Natural killer cell (primary cell): ENCODE data around the gene FGF12. TPM values are rescaled to one million over a fixed set of nuclear protein-coding genes. Genes with fewer than 3 reads are reported as not detected.

Source experiments
- ATAC-seq, 3 donors: fragments of 150-1000 bp in 2 of 3; fragments of 200-7000 bp in 1 of 3; cut with Tn5 transposase; 1 replicate in 1 of 3; 2 replicates in 2 of 3; pipeline ENCODE4 v1.10.0; 2021; ENCODE audit warnings: mild to moderate bottlenecking in 2 of 3, moderate library complexity in 2 of 3
- DNase-seq, 2 donors: peaks; one replicate each; pipeline versions ENCODE4 v3.0.0 to v3.0.0-alpha.2; 2013 to 2021; ENCODE audit warnings: mixed read lengths in 1 of 2
- H3K27ac ChIP-seq: one replicate; pipeline ENCODE4 v1.5.1; 2013; ENCODE audit warnings: mild to moderate bottlenecking, low read length
- H3K27me3 ChIP-seq: one replicate; pipeline ENCODE4 v1.6.1; 2013; ENCODE audit warnings: low read length; ENCODE audit not compliant: control insufficient read depth, insufficient read depth
- H3K36me3 ChIP-seq: one replicate; pipeline ENCODE4 v1.6.1; 2013; ENCODE audit warnings: low read length; ENCODE audit not compliant: control insufficient read depth, insufficient read depth
- H3K4me1 ChIP-seq: one replicate; pipeline ENCODE4 v1.6.1; 2013; ENCODE audit warnings: low read length; ENCODE audit not compliant: control insufficient read depth, insufficient read depth
- H3K4me3 ChIP-seq: one replicate; pipeline ENCODE4 v1.5.1; 2013; ENCODE audit warnings: low read length
- H3K9me3 ChIP-seq: one replicate; pipeline ENCODE4 v1.6.1; 2013; ENCODE audit warnings: low read length; ENCODE audit not compliant: control insufficient read depth, insufficient read depth
- H3K27ac Mint-ChIP-seq, 2 donors: one replicate each; pipeline ENCODE4 v1.8.0; 2022; ENCODE audit warnings: mild to moderate bottlenecking in 2 of 2, mixed read lengths in 2 of 2, moderate library complexity in 1 of 2
- H3K27me3 Mint-ChIP-seq, 2 donors: one replicate each; pipeline ENCODE4 v1.8.0; 2022; ENCODE audit warnings: low read depth in 2 of 2, mixed read lengths in 2 of 2
- H3K36me3 Mint-ChIP-seq: one replicate; pipeline ENCODE4 v1.8.0; 2022; ENCODE audit warnings: mixed read lengths
- H3K4me1 Mint-ChIP-seq, 2 donors: one replicate each; pipeline ENCODE4 v1.8.0; 2022; ENCODE audit warnings: mixed read lengths in 2 of 2
- H3K4me3 Mint-ChIP-seq: one replicate; pipeline ENCODE4 v1.8.0; 2022; ENCODE audit warnings: mild to moderate bottlenecking, moderate library complexity, mixed read lengths
- H3K9me3 Mint-ChIP-seq, 2 donors: one replicate each; pipeline ENCODE4 v1.8.0; 2022; ENCODE audit warnings: mixed read lengths in 2 of 2
- WGBS: methylation state at CpG from one replicate; pipeline ENCODE4 v1.1.7; 2013; ENCODE audit warnings: missing lambda C conversion rate; ENCODE audit not compliant: insufficient coverage; 5-methylcytosine and 5-hydroxymethylcytosine counted together
- intact Hi-C: fragments of 100-400 bp; cut with micrococcal nuclease; formaldehyde crosslinking; loops from one replicate; pipeline ENCODE4 v1.14.2; 2022
- total RNA-seq, 4 donors: library from RNA; stranded (reverse); fragments of 120-200 nt in 1 of 4; gene quantifications; one replicate each; pipeline versions ENCODE4 v1.2.3 to v1.2.4, GENCODE V29; 2013 to 2022
- TF ChIP-seq, protein P1 (sequence below): fragments of 200-600 bp; IDR thresholded peaks from one replicate; pipeline ENCODE4 v1.8.0; 2022; ENCODE audit warnings: antibody characterized with exemption

Gene FGF12
- total RNA-seq, 3 donors from 2014 or later (not counting 1 experiment from before 2014, with no cell fraction given): not detected

DNA sequence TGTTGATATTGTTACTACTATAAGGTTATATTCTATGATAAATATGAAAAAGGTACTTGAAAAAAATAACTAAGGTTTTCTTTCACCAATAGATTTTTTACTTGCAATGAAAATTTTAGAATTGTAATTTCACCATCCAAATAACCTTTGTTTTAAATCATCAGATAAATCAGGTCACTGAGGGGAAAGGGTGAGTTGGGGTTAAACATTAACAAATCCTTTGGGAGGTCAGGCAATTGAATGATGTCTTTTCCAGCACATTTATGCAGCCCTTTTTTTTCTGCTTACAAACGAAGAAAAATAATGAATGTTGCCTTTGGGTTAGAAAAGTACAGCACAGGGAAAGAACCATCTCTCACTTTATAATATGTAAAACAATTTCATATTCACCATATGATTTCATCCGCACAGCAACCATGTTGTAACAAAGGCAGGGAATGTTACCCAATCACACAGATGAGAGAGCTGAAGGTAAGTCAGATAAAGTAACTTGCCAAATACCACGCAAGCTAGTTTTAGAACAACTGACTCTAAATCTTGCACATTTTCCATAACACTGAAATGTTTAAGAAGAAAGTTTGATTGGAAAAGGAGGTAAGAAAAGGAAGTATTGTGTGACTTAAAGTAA, 151.3 kb downstream of the FGF12 start:
- Mint-ChIP-seq H3K4me3 (no peak overlapping the region), H3K27ac (no peak overlapping the region), H3K36me3 (no peaks in the 10 kb centered on the region), H3K4me1 (no peaks in the 10 kb centered on the region), H3K9me3 (peaks cover 0 to 8% of the 10 kb centered on the region in 2 donors), H3K27me3 (peaks cover 3 to 15% of the 10 kb centered on the region in 2 donors)
- Histone ChIP-seq H3K27ac (no peak overlapping the region), H3K36me3 (no peaks in the 10 kb centered on the region), H3K4me3 (no peak overlapping the region), H3K4me1 (no peaks in the 10 kb centered on the region), H3K9me3 (no peaks in the 10 kb centered on the region), H3K27me3 (no peaks in the 10 kb centered on the region)
- WGBS: no CpG with 5 or more reads among the region's 3 CpGs
- no peak for DNase-seq
- no peak for ATAC-seq
- TF ChIP-seq, protein P1, sequence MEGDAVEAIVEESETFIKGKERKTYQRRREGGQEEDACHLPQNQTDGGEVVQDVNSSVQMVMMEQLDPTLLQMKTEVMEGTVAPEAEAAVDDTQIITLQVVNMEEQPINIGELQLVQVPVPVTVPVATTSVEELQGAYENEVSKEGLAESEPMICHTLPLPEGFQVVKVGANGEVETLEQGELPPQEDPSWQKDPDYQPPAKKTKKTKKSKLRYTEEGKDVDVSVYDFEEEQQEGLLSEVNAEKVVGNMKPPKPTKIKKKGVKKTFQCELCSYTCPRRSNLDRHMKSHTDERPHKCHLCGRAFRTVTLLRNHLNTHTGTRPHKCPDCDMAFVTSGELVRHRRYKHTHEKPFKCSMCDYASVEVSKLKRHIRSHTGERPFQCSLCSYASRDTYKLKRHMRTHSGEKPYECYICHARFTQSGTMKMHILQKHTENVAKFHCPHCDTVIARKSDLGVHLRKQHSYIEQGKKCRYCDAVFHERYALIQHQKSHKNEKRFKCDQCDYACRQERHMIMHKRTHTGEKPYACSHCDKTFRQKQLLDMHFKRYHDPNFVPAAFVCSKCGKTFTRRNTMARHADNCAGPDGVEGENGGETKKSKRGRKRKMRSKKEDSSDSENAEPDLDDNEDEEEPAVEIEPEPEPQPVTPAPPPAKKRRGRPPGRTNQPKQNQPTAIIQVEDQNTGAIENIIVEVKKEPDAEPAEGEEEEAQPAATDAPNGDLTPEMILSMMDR: no peak
- intact Hi-C loops: no loop called here

DNA sequence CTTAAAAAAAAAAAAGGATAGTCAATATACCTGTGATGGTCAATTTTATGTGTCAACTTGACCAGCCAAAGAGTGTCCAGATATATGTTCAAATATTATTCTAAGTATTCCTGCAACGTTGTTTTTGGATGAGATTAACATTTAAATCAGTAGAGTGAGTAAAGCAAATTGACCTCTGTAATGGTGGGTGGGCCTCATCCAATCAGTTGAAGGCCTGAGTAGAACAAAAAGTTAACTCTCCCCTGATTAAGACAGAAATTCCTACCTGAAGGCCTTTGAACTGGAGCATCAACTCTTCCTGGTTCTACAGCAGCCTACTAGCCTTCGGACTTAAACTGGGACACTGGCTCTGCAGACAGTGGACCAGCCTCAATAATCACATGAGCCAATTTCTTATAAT, 154.1 kb downstream of the FGF12 start:
- TF ChIP-seq, protein P1: no peak
- Mint-ChIP-seq H3K27me3 (peaks cover 3 to 16% of the 10 kb centered on the region in 2 donors), H3K4me1 (no peaks in the 10 kb centered on the region), H3K27ac (no peak overlapping the region), H3K4me3 (no peak overlapping the region), H3K36me3 (no peaks in the 10 kb centered on the region), H3K9me3 (peaks cover 0 to 4% of the 10 kb centered on the region in 2 donors)
- Histone ChIP-seq H3K27me3 (no peaks in the 10 kb centered on the region), H3K9me3 (no peaks in the 10 kb centered on the region), H3K4me3 (no peak overlapping the region), H3K36me3 (no peaks in the 10 kb centered on the region), H3K27ac (no peak overlapping the region), H3K4me1 (no peaks in the 10 kb centered on the region)
- 88% methylated on average over 2 of the region's 2 CpGs for WGBS
- intact Hi-C loops: no loop called here
- DNase-seq (no peak), ATAC-seq (no peak)

DNA sequence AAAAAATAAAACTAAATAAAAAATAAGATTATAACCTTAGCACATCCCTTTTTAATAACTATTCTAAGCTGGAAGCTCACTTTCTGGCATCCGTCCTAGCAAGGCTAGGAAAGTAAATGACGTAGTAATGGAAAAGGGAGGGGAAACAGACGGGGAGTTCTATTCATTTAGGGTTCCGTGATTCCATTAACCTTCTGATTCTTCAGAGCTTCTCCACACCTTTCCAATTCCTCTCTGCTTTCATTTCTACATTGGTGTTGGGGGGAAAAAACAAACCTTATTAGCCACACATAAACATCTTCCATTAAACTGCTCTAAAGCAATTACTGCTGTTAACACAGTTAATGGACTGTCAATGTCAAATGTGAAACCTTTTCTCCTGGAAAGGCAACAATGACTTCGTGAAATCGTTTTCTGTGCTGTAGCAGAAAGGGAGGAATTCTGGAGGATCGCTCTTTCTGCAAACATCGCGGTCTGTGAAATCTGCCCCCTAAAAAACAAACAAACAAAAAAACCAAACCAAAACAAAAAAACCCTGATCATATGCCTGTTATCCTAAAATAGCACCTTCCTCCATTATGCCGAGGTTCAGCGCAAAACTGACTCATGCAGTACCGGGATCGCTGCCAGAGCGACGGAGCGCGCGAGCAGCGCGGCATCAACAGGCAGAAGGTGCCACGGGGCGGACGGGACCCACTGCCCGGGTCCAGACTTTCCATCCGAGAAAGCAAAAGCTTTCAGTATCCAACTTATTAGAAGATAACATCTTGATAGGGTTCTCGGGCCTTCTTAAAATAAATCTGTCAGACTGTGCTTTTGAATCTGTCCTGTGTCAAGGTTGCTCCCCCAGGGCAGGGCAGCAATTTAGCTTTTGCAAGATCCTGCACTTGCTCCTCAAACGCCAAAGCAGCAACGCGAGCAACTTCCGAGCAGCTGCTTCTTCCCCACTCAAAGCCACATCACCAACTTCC, 156.2 kb downstream of the FGF12 start:
- ATAC-seq (no peak), DNase-seq (peak in 1 of 2 donors; percentile 2)
- Histone ChIP-seq H3K27ac (no peak overlapping the region), H3K4me1 (no peaks in the 10 kb centered on the region), H3K9me3 (no peaks in the 10 kb centered on the region), H3K27me3 (no peaks in the 10 kb centered on the region), H3K4me3 (no peak overlapping the region), H3K36me3 (no peaks in the 10 kb centered on the region)
- intact Hi-C loops: no loop called here
- H3K9me3 Mint-ChIP-seq: peaks cover 0 to 2% of the 10 kb centered on the region in 2 donors
- no peaks in the 10 kb centered on the region for H3K36me3 Mint-ChIP-seq
- no peak overlapping the region for H3K4me3 Mint-ChIP-seq
- TF ChIP-seq, protein P1: no peak
- H3K27ac Mint-ChIP-seq: no peak overlapping the region
- WGBS: 30% methylated on average over 26 of the region's 30 CpGs
- peaks cover 3 to 16% of the 10 kb centered on the region in 2 donors for H3K27me3 Mint-ChIP-seq
- no peaks in the 10 kb centered on the region for H3K4me1 Mint-ChIP-seq
